Measurements from ENCODE around the gene SARDH.

SARDH gene

DNA sequence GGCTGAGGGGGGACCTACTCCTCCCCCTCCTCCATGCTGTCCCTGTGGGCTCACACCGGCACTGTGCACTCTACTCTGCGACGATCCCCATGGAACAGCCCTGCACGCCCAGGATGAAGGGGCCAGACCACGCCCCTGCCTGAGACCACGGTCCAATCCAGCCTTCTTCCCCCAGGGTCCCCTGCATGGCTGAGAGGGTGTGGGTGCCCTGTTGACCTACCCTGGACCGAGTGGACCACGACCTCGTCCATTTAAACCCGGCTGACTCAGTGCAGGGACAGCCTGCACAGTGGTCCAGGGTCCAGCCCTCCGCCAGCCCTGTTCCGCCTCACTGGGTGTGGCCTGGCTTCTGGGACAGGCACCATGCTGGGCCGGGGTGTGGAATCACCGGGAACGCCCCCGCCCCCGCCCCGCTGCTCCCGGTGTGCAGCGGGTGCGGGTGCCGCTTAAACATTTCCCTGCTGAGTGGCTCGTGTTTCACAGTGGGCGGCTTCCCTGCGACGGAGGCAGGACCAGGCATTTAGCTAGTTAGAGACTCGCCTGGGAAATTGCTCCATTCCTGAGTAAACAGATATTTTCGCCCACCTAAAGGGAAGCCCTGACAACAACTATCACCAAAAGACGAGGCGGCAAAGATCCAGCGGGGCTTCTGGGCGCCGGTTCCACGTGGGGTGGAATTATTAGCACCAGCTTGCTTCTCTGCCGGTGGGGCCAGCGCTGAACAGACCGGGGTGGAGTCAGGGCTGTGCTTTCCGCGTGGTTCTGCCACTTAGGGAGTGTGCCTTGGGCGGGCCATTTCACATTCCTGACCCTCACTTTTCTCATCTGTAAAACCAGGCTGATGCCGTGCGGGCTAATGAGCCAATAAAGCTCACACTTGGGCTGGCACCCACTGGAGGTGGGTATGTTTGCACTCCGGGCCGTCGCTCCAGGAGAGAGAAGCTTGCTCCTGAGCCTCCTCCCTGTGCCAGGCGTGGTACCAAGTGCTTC is 79.4 kb downstream of the SARDH start:
- no peak overlapping the region for H3K9ac ChIP-seq (ENCODE audit: low read length)
- H3K36me3 ChIP-seq (ENCODE audit: control insufficient read depth, insufficient read depth, low read length): no peaks in the 10 kb centered on the region
- H3K4me3 ChIP-seq (ENCODE audit: low read length): peak overlapping the region; percentile 38
- H3K27me3 ChIP-seq (ENCODE audit: control insufficient read depth, insufficient read depth, low read length): peaks cover 28% of the 10 kb centered on the region
- peaks cover 4% of the 10 kb centered on the region for H3K4me1 ChIP-seq (ENCODE audit: control insufficient read depth, insufficient read depth, low read length)
- H3K27ac ChIP-seq (ENCODE audit: low read depth, low read length): no peak overlapping the region

DNA sequence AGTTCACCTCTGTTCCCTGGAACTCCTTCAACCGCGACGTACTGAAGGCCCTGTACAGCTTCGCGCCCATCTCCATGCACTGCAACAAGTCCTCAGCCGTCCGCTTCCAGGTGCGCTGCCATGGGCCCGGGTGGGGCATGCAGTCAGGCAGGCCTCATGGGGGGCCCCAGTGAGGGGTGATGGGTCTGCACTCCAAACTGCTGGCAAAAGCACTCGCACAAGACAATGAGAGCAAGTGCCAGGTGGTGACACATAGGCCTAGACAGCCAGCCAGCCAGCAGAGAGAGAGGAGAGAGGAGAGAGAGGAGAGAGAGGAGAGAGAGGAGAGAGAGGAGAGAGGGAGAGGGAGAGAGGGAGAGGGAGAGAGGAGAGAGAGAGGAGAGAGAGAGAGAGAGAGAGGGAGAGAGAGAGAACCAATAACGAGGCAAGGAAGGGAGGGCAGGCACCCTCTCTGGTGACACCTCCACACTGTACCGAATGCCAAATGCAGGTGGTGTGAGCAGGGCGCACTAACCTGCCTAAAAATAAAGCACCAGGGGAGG is 81.0 kb downstream of the SARDH start:
- peaks cover 34% of the 10 kb centered on the region for H3K27me3 ChIP-seq (ENCODE audit: control insufficient read depth, insufficient read depth, low read length)
- no peak overlapping the region for H3K4me3 ChIP-seq (ENCODE audit: low read length)
- peaks cover 4% of the 10 kb centered on the region for H3K4me1 ChIP-seq (ENCODE audit: control insufficient read depth, insufficient read depth, low read length)
- H3K9ac ChIP-seq (ENCODE audit: low read length): no peak overlapping the region
- H3K27ac ChIP-seq (ENCODE audit: low read depth, low read length): no peak overlapping the region
- no peaks in the 10 kb centered on the region for H3K36me3 ChIP-seq (ENCODE audit: control insufficient read depth, insufficient read depth, low read length)

DNA sequence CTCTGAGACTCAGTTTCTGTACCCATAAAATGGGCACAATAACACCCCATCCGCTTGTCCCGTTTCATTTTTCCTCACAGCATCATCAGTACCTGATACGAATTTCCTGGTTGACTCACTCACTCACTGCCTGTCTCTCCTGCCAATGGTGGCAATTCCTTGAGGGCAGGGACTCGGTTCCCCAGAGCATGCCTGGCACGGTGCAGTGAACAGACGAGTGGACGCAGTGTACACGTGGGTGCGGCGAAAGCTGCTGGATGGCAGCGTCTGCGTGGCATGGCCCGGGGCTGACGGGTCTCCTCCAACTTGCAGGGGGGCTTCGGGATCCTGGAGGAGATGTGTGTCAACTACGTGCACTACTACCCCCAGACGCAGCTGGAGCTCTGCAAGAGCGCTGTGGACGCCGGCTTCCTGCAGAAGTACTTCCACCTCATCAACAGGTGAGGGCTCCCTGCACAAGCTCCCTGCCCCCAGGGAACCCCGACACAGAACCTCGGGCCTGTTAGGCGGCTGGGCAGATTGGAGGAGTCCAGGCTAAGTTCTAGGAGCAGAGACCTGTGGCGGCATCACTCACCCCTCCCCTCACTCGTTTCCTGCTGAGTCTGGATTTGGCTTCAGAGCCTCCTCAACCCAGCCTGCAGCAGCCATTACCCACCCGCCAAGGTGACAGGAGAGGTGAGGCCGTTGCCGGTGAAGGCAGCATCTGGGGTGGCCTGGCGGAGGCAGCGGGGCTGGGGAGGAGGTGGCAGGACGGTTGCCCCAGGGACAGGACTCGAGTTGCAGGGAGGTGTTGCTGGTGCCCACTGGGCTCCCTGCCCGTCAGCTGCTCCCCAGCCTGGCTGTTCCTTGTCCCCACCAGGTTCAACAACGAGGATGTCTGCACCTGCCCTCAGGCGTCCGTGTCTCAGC is 81.7 kb downstream of the SARDH start:
- no peak overlapping the region for H3K4me3 ChIP-seq (ENCODE audit: low read length)
- H3K27ac ChIP-seq (ENCODE audit: low read depth, low read length): no peak overlapping the region
- peaks cover 34% of the 10 kb centered on the region for H3K27me3 ChIP-seq (ENCODE audit: control insufficient read depth, insufficient read depth, low read length)
- no peak overlapping the region for H3K9ac ChIP-seq (ENCODE audit: low read length)
- H3K36me3 ChIP-seq (ENCODE audit: control insufficient read depth, insufficient read depth, low read length): no peaks in the 10 kb centered on the region
- peaks cover 4% of the 10 kb centered on the region for H3K4me1 ChIP-seq (ENCODE audit: control insufficient read depth, insufficient read depth, low read length)

DNA sequence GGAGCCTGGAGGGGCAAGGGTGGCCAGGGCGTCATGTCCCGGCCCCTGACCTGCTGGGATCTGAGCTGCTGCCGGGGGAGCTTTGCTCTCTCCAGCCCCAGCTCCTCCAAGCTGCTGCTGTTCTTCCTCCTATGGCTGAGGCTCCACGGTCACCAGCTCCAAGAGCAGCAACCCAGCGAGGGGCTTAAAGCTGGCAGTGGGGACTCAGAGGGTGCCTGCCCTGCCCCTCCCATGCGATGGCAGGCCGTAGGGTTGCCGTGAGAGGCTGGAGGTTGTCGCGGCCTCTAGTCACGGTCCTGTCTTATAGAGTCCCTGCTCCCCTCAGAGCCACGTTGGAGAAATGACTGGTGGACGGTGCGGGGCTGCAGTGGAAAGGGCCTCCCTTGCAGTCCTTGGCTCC is 82.5 kb downstream of the SARDH start:
- H3K9ac ChIP-seq (ENCODE audit: low read length): no peak overlapping the region
- H3K27me3 ChIP-seq (ENCODE audit: control insufficient read depth, insufficient read depth, low read length): peaks cover 34% of the 10 kb centered on the region
- H3K4me1 ChIP-seq (ENCODE audit: control insufficient read depth, insufficient read depth, low read length): peaks cover 4% of the 10 kb centered on the region
- H3K4me3 ChIP-seq (ENCODE audit: low read length): no peak overlapping the region
- no peak overlapping the region for H3K27ac ChIP-seq (ENCODE audit: low read depth, low read length)
- H3K36me3 ChIP-seq (ENCODE audit: control insufficient read depth, insufficient read depth, low read length): no peaks in the 10 kb centered on the region

DNA sequence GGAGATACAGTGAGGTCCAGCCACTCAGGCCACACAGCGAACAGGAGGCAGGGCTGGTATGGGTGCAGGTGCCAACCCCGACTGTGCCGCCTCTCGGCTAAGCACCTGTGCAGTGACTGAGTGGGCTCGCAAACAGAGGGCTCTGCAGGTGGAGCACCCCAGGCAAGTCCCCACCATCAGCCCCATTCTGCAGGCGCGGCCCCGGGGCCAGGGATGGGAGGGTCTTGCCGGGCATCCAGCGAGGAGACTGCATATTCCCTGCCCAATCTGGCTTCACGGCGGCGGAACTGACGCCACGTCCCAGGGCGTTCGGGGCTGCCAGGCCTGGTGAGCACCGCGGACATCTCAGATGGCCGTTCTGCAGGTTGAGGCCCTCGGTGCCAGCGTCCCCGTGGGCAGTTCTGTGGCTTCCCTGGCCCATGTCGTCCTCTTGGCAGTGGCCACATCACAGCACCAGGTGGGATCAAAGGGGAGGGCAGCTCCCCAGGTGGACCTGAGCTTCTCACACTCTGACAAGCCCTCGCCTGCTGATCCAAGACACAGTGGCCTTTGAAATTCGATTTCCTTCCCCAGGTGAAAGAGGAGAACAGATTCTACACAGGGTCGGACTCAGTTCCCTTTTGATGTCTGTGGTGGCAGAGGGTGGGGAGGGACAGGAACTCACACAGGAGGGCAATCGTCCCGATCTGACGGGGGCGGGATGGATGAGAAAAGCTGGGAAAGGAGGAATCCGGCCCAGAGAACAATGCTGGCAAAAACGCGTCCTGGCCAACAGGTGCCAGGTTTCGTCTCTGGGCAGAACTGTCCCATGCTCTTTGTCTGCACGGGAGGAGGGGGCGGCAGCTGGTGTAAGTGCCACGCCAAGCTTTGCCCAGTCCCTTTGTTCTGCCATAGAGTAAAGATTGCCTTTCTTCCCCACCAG is 83.2 kb downstream of the SARDH start:
- H3K4me3 ChIP-seq (ENCODE audit: low read length): no peak overlapping the region
- peaks cover 33% of the 10 kb centered on the region for H3K27me3 ChIP-seq (ENCODE audit: control insufficient read depth, insufficient read depth, low read length)
- no peak overlapping the region for H3K9ac ChIP-seq (ENCODE audit: low read length)
- no peaks in the 10 kb centered on the region for H3K36me3 ChIP-seq (ENCODE audit: control insufficient read depth, insufficient read depth, low read length)
- H3K27ac ChIP-seq (ENCODE audit: low read depth, low read length): no peak overlapping the region
- peaks cover 4% of the 10 kb centered on the region for H3K4me1 ChIP-seq (ENCODE audit: control insufficient read depth, insufficient read depth, low read length)

DNA sequence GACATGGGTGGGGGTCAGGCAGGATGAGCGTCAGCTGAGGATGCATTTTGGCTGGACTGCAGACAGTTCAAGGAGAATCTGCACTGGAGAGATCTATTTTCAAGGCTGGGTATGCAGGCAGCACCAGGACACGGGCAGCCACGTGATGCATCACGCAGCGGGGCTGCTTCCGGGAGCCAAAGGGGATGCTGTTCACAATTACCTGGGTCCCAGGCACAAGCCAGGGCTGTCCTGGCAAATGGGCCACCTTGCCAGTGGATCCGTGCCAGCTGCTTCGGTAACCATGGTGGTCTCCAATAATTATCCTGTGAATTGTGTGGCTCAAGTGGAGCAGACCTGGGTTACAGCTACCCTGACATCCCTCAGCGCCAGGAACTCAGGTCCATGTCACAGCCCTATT is 84.5 kb downstream of the SARDH start:
- H3K27me3 ChIP-seq (ENCODE audit: control insufficient read depth, insufficient read depth, low read length): peaks cover 30% of the 10 kb centered on the region
- no peaks in the 10 kb centered on the region for H3K36me3 ChIP-seq (ENCODE audit: control insufficient read depth, insufficient read depth, low read length)
- H3K4me1 ChIP-seq (ENCODE audit: control insufficient read depth, insufficient read depth, low read length): peaks cover 2% of the 10 kb centered on the region
- no peak overlapping the region for H3K27ac ChIP-seq (ENCODE audit: low read depth, low read length)
- no peak overlapping the region for H3K9ac ChIP-seq (ENCODE audit: low read length)
- no peak overlapping the region for H3K4me3 ChIP-seq (ENCODE audit: low read length)

DNA sequence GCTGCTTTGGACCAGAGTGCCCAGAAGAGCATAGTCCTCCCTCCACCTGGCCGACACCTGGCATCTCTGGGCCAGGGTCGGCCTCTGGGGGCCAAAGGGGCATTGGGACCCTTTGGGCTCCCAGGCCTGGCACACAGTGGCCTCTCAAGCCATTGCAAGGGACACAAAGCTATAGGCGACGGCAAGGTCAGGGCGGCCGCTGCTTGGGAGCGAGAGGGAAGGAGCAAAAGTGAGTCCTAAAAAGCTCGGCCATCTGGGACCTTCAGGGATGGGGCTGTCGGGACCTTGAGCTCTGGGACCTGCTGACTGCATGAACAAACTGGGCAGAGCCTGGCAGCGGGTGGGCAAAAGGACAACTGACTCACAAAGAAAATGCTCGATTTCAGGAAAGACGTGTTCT is 88.1 kb downstream of the SARDH start:
- H3K27me3 ChIP-seq (ENCODE audit: control insufficient read depth, insufficient read depth, low read length): peaks cover 13% of the 10 kb centered on the region
- no peak overlapping the region for H3K27ac ChIP-seq (ENCODE audit: low read depth, low read length)
- H3K4me3 ChIP-seq (ENCODE audit: low read length): no peak overlapping the region
- H3K9ac ChIP-seq (ENCODE audit: low read length): no peak overlapping the region
- no peaks in the 10 kb centered on the region for H3K4me1 ChIP-seq (ENCODE audit: control insufficient read depth, insufficient read depth, low read length)
- H3K36me3 ChIP-seq (ENCODE audit: control insufficient read depth, insufficient read depth, low read length): no peaks in the 10 kb centered on the region

DNA sequence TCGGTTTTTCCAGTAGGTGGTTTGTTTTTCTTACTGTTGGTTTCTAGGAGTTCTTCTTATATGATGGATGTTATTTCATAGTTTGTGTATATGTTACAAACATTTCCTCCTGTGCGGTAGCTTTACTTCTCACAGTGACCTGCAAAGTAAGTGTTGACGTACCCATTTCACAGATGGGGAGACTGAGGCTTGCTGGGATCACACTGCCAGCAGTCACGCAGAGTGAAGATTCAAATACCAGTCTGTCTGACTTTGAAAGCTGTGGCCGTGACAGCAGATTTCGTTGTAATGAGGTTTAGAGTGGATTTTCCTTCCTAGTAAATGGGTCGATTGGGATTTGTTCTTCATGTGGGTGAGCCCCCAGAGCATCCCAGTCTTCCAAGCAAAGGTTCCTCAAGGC is 89.0 kb downstream of the SARDH start:
- Histone ChIP-seq H3K36me3 (ENCODE audit: control insufficient read depth, insufficient read depth, low read length) (no peaks in the 10 kb centered on the region), H3K4me3 (ENCODE audit: low read length) (no peak overlapping the region), H3K27ac (ENCODE audit: low read depth, low read length) (no peak overlapping the region), H3K9ac (ENCODE audit: low read length) (no peak overlapping the region), H3K4me1 (ENCODE audit: control insufficient read depth, insufficient read depth, low read length) (no peaks in the 10 kb centered on the region), H3K27me3 (ENCODE audit: control insufficient read depth, insufficient read depth, low read length) (peaks cover 8% of the 10 kb centered on the region)

DNA sequence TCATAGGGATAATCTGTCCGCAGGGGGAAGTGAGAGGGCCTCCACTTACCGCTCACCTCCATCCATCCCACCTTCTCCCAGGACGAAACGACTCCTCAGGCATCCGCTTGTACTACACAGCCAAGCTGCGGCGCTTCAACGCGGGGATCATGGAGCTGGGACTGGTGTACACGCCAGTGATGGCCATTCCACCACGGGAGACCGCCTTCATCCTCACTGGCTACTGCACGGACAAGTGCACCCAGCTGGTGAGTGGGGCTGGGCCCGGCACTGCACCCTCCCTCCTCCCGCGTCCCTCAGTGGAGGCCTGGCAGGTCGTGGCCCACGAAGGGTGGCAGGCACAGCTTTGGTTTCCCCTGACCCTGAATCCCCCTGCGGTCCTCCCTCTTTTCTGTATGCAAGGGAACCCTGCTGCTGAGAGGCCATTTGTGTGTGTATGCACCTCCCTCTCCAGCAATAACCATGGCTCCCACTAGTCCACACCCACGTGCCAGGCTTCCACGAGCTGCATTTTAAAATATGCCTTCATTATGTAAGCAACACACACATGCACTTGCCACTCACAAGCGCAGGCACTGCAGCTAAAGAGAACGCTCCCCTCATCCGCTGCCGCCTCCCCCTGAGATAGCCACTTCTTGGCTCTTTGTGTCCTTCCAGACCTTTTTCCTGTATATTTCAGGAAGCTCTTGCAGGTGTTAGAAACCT is 90.2 kb downstream of the SARDH start:
- Histone ChIP-seq H3K4me1 (ENCODE audit: control insufficient read depth, insufficient read depth, low read length) (no peaks in the 10 kb centered on the region), H3K36me3 (ENCODE audit: control insufficient read depth, insufficient read depth, low read length) (no peaks in the 10 kb centered on the region), H3K9ac (ENCODE audit: low read length) (no peak overlapping the region), H3K4me3 (ENCODE audit: low read length) (no peak overlapping the region), H3K27me3 (ENCODE audit: control insufficient read depth, insufficient read depth, low read length) (peaks cover 8% of the 10 kb centered on the region), H3K27ac (ENCODE audit: low read depth, low read length) (no peak overlapping the region)

DNA sequence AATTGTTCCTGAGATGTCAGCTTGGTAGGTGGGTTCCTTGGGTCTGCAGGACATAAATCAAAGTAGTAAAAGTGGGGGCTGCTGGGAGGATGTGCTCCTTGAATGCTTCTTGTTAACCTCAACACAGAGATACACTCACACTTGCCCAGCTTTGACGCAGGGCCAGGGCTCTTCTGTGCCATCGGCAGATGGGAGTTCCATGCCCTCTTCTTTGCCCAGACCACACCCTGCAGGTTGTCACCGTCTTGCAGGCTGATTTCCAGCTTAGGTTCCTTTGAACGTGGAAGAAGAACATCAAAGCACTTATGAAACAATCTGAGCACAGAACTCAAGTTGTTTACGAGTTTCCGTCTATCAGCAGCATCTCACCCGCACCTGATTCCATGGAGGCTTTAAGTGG is 91.0 kb downstream of the SARDH start:
- Histone ChIP-seq H3K36me3 (ENCODE audit: control insufficient read depth, insufficient read depth, low read length) (no peaks in the 10 kb centered on the region), H3K27me3 (ENCODE audit: control insufficient read depth, insufficient read depth, low read length) (peaks cover 2% of the 10 kb centered on the region), H3K4me3 (ENCODE audit: low read length) (no peak overlapping the region), H3K4me1 (ENCODE audit: control insufficient read depth, insufficient read depth, low read length) (no peaks in the 10 kb centered on the region), H3K9ac (ENCODE audit: low read length) (no peak overlapping the region), H3K27ac (ENCODE audit: low read depth, low read length) (no peak overlapping the region)

DNA sequence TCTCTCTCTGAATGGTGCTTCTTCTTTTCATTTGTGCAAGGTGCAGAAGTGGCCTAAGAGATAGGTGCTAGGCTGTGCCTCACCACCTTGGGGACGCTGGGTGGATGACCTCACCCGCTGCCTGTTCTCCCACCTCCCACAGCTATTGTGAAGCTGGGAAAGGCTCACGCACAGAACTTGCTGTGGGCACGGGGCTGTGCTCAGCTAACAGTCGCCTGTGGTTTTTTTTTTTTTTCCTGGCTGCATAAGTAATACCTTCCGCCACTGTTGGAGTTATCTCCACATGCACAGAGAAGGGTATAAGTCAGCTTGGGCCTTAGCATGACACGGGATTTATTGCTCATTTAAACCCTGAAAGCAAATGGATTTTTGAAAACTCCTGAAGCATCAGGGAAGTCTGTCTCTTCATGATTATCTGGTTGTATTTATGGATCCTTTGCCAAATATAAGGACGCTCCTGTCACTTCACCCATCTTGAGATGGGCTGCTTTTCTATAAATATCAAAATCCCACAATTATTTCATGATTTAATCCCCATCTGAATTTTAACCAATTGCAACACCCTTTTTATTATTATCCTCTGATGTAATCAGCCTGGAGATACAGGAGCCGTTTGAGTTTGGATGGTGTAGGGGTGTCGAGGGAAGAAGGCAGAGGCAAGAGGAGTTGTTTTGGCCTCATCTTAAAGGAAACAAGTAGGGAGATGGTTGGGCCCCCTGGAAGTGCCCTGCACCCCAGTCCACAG is 93.0 kb downstream of the SARDH start:
- Histone ChIP-seq H3K27ac (ENCODE audit: low read depth, low read length) (no peak overlapping the region), H3K27me3 (ENCODE audit: control insufficient read depth, insufficient read depth, low read length) (peaks cover 2% of the 10 kb centered on the region), H3K9ac (ENCODE audit: low read length) (no peak overlapping the region), H3K4me3 (ENCODE audit: low read length) (no peak overlapping the region), H3K4me1 (ENCODE audit: control insufficient read depth, insufficient read depth, low read length) (no peaks in the 10 kb centered on the region), H3K36me3 (ENCODE audit: control insufficient read depth, insufficient read depth, low read length) (no peaks in the 10 kb centered on the region)

Data from rectal smooth muscle tissue (tissue), 1 donor.